ENCODE results near the gene CLECL1.

- no peak for TF ChIP-seq CTCF (IDR thresholded peaks at IDR 0.05)
- TF ChIP-seq POLR2A (IDR thresholded peaks at IDR 0.05) = no peak
Observed at GRCh38 chr12:9776781-9777180, 43.9 kb upstream of the CLECL1 start.
